Measurements from ENCODE around the gene KCNH2. TPM values are rescaled to one million over a fixed set of nuclear protein-coding genes. Genes with fewer than 3 reads are reported as not detected.

Gene KCNH2
- total RNA-seq, 6 donors from 2014 or later, result 0.59 to 5.7 (median 3.1) TPM

- Histone ChIP-seq H3K27ac (peak overlapping the region in 3 of 4 donors; percentile 33 to 65 (median 51)), H3K4me1 (peaks cover 11 to 37% (median 29%) of the 10 kb centered on the region in 4 donors), H3K9me3 (peaks cover 0 to 11% (median 2%) of the 10 kb centered on the region in 4 donors), H3K4me3 (no peak overlapping the region), H3K36me3 (no peaks in the 10 kb centered on the region), H3K27me3 (peaks cover 0 to 7% (median 0%) of the 10 kb centered on the region in 4 donors)
- no peak for DNase-seq
- 17 to 22% methylated on average over 17 to 22 of the region's 31 CpGs for WGBS, 2 donors
- peak in 3 of 4 donors; percentile 30 to 46 (median 35) for TF ChIP-seq EP300 (IDR thresholded peaks at IDR 0.05)
- TF ChIP-seq POLR2AphosphoS5 (IDR thresholded peaks at IDR 0.05), result peak; percentile 71 to 72
- TF ChIP-seq, protein P1, sequence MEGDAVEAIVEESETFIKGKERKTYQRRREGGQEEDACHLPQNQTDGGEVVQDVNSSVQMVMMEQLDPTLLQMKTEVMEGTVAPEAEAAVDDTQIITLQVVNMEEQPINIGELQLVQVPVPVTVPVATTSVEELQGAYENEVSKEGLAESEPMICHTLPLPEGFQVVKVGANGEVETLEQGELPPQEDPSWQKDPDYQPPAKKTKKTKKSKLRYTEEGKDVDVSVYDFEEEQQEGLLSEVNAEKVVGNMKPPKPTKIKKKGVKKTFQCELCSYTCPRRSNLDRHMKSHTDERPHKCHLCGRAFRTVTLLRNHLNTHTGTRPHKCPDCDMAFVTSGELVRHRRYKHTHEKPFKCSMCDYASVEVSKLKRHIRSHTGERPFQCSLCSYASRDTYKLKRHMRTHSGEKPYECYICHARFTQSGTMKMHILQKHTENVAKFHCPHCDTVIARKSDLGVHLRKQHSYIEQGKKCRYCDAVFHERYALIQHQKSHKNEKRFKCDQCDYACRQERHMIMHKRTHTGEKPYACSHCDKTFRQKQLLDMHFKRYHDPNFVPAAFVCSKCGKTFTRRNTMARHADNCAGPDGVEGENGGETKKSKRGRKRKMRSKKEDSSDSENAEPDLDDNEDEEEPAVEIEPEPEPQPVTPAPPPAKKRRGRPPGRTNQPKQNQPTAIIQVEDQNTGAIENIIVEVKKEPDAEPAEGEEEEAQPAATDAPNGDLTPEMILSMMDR (IDR thresholded peaks at IDR 0.05), result peak; percentile 76 to 92 (median 86)
- TF ChIP-seq POLR2A (IDR thresholded peaks at IDR 0.05), result no peak
- ATAC-seq (ENCODE audit: low FRiP score in 2 of 2), result peak; percentile 56 to 78
Measured at GRCh38 chr7:150988230-150989226, 10.4 kb upstream of the KCNH2 start.

- Histone ChIP-seq H3K36me3 (no peaks in the 10 kb centered on the region), H3K4me3 (no peak overlapping the region), H3K27me3 (peaks cover 0 to 7% (median 0%) of the 10 kb centered on the region in 4 donors), H3K27ac (no peak overlapping the region), H3K4me1 (peaks cover 11 to 28% (median 24%) of the 10 kb centered on the region in 4 donors), H3K9me3 (peaks cover 0 to 11% (median 2%) of the 10 kb centered on the region in 4 donors)
- ATAC-seq (ENCODE audit: low FRiP score in 2 of 2) (no peak), DNase-seq (no peak)
- no peak for TF ChIP-seq POLR2A (IDR thresholded peaks at IDR 0.05)
- TF ChIP-seq EP300 (IDR thresholded peaks at IDR 0.05), result no peak
- TF ChIP-seq POLR2AphosphoS5 (IDR thresholded peaks at IDR 0.05), result no peak
- TF ChIP-seq, protein P1 (IDR thresholded peaks at IDR 0.05), result no peak
- 61 to 62% methylated on average over 4 of the region's 5 CpGs for WGBS, 2 donors
Measured at GRCh38 chr7:150986556-150986955, 8.4 kb upstream of the KCNH2 start.

DNA sequence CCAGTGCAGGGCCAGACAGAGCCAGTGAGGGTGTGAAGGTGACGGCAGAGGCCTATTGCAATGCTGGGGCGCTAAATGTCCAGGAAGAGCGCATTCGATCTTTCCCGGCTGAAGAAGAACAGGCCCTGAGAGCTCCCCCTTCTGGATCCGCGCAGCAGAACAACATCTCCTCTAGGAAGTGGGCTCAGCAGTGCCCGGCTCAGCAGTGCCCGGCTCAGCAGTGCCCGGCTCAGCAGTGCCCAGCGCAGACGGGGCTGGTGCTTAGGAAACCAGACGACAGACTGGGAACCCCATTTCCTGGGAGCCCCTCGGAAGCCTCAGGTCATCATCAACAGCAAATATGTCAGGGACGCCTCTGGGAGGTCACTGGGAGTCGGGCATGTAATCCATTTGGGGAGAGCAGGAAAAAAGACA, 8.0 kb upstream of the KCNH2 start:
- DNase-seq (no peak), ATAC-seq (ENCODE audit: low FRiP score in 2 of 2) (peak; percentile 60 to 65)
- Histone ChIP-seq H3K27ac (no peak overlapping the region), H3K27me3 (peaks cover 0 to 7% (median 0%) of the 10 kb centered on the region in 4 donors), H3K4me1 (peaks cover 11 to 28% (median 24%) of the 10 kb centered on the region in 4 donors), H3K9me3 (peaks cover 0 to 11% (median under 1%) of the 10 kb centered on the region in 4 donors), H3K4me3 (no peak overlapping the region), H3K36me3 (no peaks in the 10 kb centered on the region)
- TF ChIP-seq POLR2AphosphoS5 (IDR thresholded peaks at IDR 0.05), result no peak
- TF ChIP-seq EP300 (IDR thresholded peaks at IDR 0.05), result no peak
- TF ChIP-seq, protein P1 (IDR thresholded peaks at IDR 0.05), result peak; percentile 30 to 68 (median 56)
- TF ChIP-seq POLR2A (IDR thresholded peaks at IDR 0.05), result no peak
- WGBS, 2 donors, result 4 to 9% methylated on average over 14 to 16 of the region's 16 CpGs

DNA sequence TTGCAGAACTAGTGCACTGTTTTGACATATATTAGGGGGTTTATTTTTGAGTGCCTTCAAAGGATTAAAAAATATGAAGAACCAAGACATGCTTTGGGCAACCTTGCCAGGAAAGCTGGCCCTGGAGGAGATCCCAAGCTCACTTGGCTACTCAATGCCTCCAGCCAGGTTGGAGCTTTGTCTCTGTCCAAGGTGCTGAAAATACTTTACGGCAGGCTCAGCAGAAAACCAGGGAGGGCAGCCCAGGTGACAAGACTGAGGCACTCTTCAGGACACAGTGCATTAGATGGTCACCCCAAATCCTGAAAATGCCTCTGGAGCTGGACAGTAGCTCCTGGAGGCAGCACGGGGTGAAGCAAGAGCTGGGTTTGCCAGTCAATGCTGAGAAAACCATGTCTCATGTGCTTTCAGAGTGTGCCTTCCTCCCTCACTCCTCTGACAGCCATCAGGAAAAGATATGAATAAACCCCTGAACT, 5.8 kb upstream of the KCNH2 start:
- Histone ChIP-seq H3K4me3 (no peak overlapping the region), H3K4me1 (peaks cover 12 to 28% (median 17%) of the 10 kb centered on the region in 4 donors), H3K27me3 (peaks cover 0 to 21% (median 5%) of the 10 kb centered on the region in 4 donors), H3K9me3 (no peaks in the 10 kb centered on the region), H3K36me3 (no peaks in the 10 kb centered on the region), H3K27ac (no peak overlapping the region)
- ATAC-seq (ENCODE audit: low FRiP score in 2 of 2) (no peak), DNase-seq (no peak)
- no peak for TF ChIP-seq EP300 (IDR thresholded peaks at IDR 0.05)
- TF ChIP-seq, protein P1 (IDR thresholded peaks at IDR 0.05), result no peak
- no peak for TF ChIP-seq POLR2AphosphoS5 (IDR thresholded peaks at IDR 0.05)
- no peak for TF ChIP-seq POLR2A (IDR thresholded peaks at IDR 0.05)
- WGBS, 2 donors, result 0 to 3% methylated on average over 2 of the region's 2 CpGs
